CD4-positive, CD25-positive, alpha-beta regulatory T cell (primary cell): Measurements from ENCODE around the gene MAFF. TPM values are rescaled to one million over a fixed set of nuclear protein-coding genes. Genes with fewer than 3 reads are reported as not detected.
A peak's percentile ranks its signal among the peaks of the same experiment; 100 is the strongest.
"Not testable (repeated sequence)": the region's sequence is repeated elsewhere in the genome, so short reads cannot be mapped to it uniquely, and the experiment has no call there.

ENCODE experiments used
- ATAC-seq, 2 donors: fragments of 150-1000 bp; cut with Tn5 transposase; one replicate each; pipeline ENCODE4 v1.10.0; 2021; ENCODE audit warnings: low read depth in 2 of 2, moderate number of reproducible peaks in 2 of 2, moderate library complexity in 1 of 2
- DNase-seq, 3 donors: peaks; one replicate each; pipeline versions ENCODE4 v3.0.0 to v3.0.0-alpha.2; 2012 to 2022; ENCODE audit warnings: mixed read lengths in 1 of 3
- H3K27ac ChIP-seq: one replicate; pipeline ENCODE4 v1.7.0; 2013; ENCODE audit warnings: mild to moderate bottlenecking, low read length; ENCODE audit not compliant: insufficient read depth, poor library complexity, severe bottlenecking
- H3K27me3 ChIP-seq: one replicate; pipeline ENCODE4 v1.7.0; 2013; ENCODE audit warnings: low read length; ENCODE audit not compliant: control insufficient read depth, insufficient read depth
- H3K36me3 ChIP-seq: one replicate; pipeline ENCODE4 v1.7.0; 2013; ENCODE audit warnings: mild to moderate bottlenecking, low read length, moderate library complexity; ENCODE audit not compliant: control insufficient read depth, insufficient read depth
- H3K4me1 ChIP-seq: 2 replicates; pipeline ENCODE4 v1.7.0; 2013; ENCODE audit warnings: mild to moderate bottlenecking, low read length; ENCODE audit not compliant: insufficient read depth, control insufficient read depth, poor library complexity, severe bottlenecking
- H3K4me3 ChIP-seq: one replicate; pipeline ENCODE4 v1.7.0; 2013; ENCODE audit warnings: low read depth, mild to moderate bottlenecking, low read length, moderate library complexity
- H3K9me3 ChIP-seq, 2 experiments: 1 replicate in 1 of 2; 2 replicates in 1 of 2; pipeline ENCODE4 v1.7.0; 2013; ENCODE audit warnings: low read length in 2 of 2, mild to moderate bottlenecking in 1 of 2, moderate library complexity in 1 of 2; ENCODE audit not compliant: control insufficient read depth in 2 of 2
- H3K27ac Mint-ChIP-seq, 3 donors: one replicate each; pipeline ENCODE4 v1.8.0; 2020 to 2022; ENCODE audit warnings: mild to moderate bottlenecking in 3 of 3, mixed read lengths in 3 of 3, moderate library complexity in 2 of 3
- H3K27me3 Mint-ChIP-seq: one replicate; pipeline ENCODE4 v1.8.0; 2022; ENCODE audit warnings: mild to moderate bottlenecking, mixed read lengths
- H3K36me3 Mint-ChIP-seq: one replicate; pipeline ENCODE4 v1.8.0; 2020; ENCODE audit warnings: mixed read lengths
- H3K4me1 Mint-ChIP-seq, 4 donors: one replicate each; pipeline ENCODE4 v1.8.0; 2020 to 2022; ENCODE audit warnings: mixed read lengths in 4 of 4, mild to moderate bottlenecking in 1 of 4
- H3K4me3 Mint-ChIP-seq, 4 donors: one replicate each; pipeline ENCODE4 v1.8.0; 2020 to 2022; ENCODE audit warnings: mild to moderate bottlenecking in 4 of 4, mixed read lengths in 4 of 4, moderate library complexity in 3 of 4
- H3K9me3 Mint-ChIP-seq, 7 donors: one replicate each; pipeline ENCODE4 v1.8.0; 2020 to 2022; ENCODE audit warnings: mixed read lengths in 7 of 7, mild to moderate bottlenecking in 3 of 7, moderate library complexity in 2 of 7
- polyA plus RNA-seq, 4 donors: library from polyadenylated mRNA; unstranded; fragments of 300-500 nt; fragmentation: Illumina TruSeq; gene quantifications; one replicate each; pipeline ENCODE4 v1.2.3, GENCODE V29; 2021
- total RNA-seq: library from RNA; stranded (reverse); gene quantifications from one replicate; pipeline ENCODE4 v1.2.3, GENCODE V29; 2022

Gene MAFF
- total and polyA plus RNA-seq, 5 donors from 2014 or later: 1.4 to 39.4 (median 2.1) TPM

- Mint-ChIP-seq H3K27me3 (no peaks in the 10 kb centered on the region), H3K4me1 (peaks cover 0 to 5% (median 3%) of the 10 kb centered on the region in 4 donors), H3K27ac (no peak overlapping the region), H3K4me3 (no peak overlapping the region), H3K9me3 (no peaks in the 10 kb centered on the region), H3K36me3 (peaks cover 36% of the 10 kb centered on the region)
- ATAC-seq (no peak), DNase-seq (no peak)
- no peaks in the 10 kb centered on the region for H3K4me1 ChIP-seq
- no peak overlapping the region for H3K27ac ChIP-seq
- H3K27me3 ChIP-seq: no peaks in the 10 kb centered on the region
- no peaks in the 10 kb centered on the region for H3K9me3 ChIP-seq
- peaks cover 13% of the 10 kb centered on the region for H3K36me3 ChIP-seq
- H3K4me3 ChIP-seq: no peak overlapping the region
Measured at GRCh38 chr22:38233427-38233826, 31.6 kb downstream of the MAFF start.

- not testable (repeated sequence) for H3K9me3 ChIP-seq, H3K4me3 ChIP-seq, H3K9me3 Mint-ChIP-seq, H3K4me1 Mint-ChIP-seq, H3K4me1 ChIP-seq, H3K27me3 Mint-ChIP-seq, H3K27ac ChIP-seq, DNase-seq, H3K27me3 ChIP-seq, H3K4me3 Mint-ChIP-seq, ATAC-seq, H3K27ac Mint-ChIP-seq
- H3K36me3 Mint-ChIP-seq: peaks cover 32% of the 10 kb centered on the region
- peaks cover 13% of the 10 kb centered on the region for H3K36me3 ChIP-seq
Measured at GRCh38 chr22:38233856-38234255, 32.1 kb downstream of the MAFF start.

GRCh38 chr22:38235240-38235850, 33.6 kb downstream of the MAFF start:
- Histone ChIP-seq H3K9me3 (no peaks in the 10 kb centered on the region), H3K27ac (no peak overlapping the region), H3K4me3 (no peak overlapping the region), H3K4me1 (no peaks in the 10 kb centered on the region), H3K36me3 (peaks cover 13% of the 10 kb centered on the region), H3K27me3 (no peaks in the 10 kb centered on the region)
- ATAC-seq (no peak), DNase-seq (no peak)
- peaks cover 39% of the 10 kb centered on the region for H3K36me3 Mint-ChIP-seq
- H3K27me3 Mint-ChIP-seq: no peaks in the 10 kb centered on the region
- no peak overlapping the region for H3K4me3 Mint-ChIP-seq
- no peak overlapping the region for H3K27ac Mint-ChIP-seq
- peaks cover 0 to 5% (median 0%) of the 10 kb centered on the region in 4 donors for H3K4me1 Mint-ChIP-seq
- no peaks in the 10 kb centered on the region for H3K9me3 Mint-ChIP-seq

- no peaks in the 10 kb centered on the region for H3K27me3 ChIP-seq
- H3K27ac ChIP-seq: no peak overlapping the region
- no peak overlapping the region for H3K4me3 ChIP-seq
- Mint-ChIP-seq H3K4me3 (no peak overlapping the region), H3K9me3 (no peaks in the 10 kb centered on the region), H3K4me1 (peaks cover 0 to 5% (median 1%) of the 10 kb centered on the region in 4 donors), H3K36me3 (peaks cover 34% of the 10 kb centered on the region), H3K27me3 (no peaks in the 10 kb centered on the region), H3K27ac (peak overlapping the region in 2 of 3 donors; percentile 52 to 97)
- H3K9me3 ChIP-seq: no peaks in the 10 kb centered on the region
- no peak for ATAC-seq
- DNase-seq: no peak
- no peaks in the 10 kb centered on the region for H3K4me1 ChIP-seq
- H3K36me3 ChIP-seq: peaks cover 11% of the 10 kb centered on the region
Measured at GRCh38 chr22:38236786-38237185, 35.0 kb downstream of the MAFF start.

- H3K36me3 ChIP-seq: peaks cover 6% of the 10 kb centered on the region
- H3K4me1 ChIP-seq: no peaks in the 10 kb centered on the region
- no peak overlapping the region for H3K4me3 ChIP-seq
- H3K36me3 Mint-ChIP-seq: peaks cover 31% of the 10 kb centered on the region
- H3K4me1 Mint-ChIP-seq: peaks cover 0 to 5% (median 1%) of the 10 kb centered on the region in 4 donors
- no peak overlapping the region for H3K4me3 Mint-ChIP-seq
- H3K27ac ChIP-seq: no peak overlapping the region
- ATAC-seq (no peak), DNase-seq (no peak)
- H3K27me3 ChIP-seq: no peaks in the 10 kb centered on the region
- H3K27ac Mint-ChIP-seq: peak overlapping the region in 1 of 3 donors; percentile 32
- no peaks in the 10 kb centered on the region for H3K9me3 ChIP-seq
- H3K9me3 Mint-ChIP-seq: no peaks in the 10 kb centered on the region
- H3K27me3 Mint-ChIP-seq: no peaks in the 10 kb centered on the region
Measured at GRCh38 chr22:38238519-38239071, 36.8 kb downstream of the MAFF start.

GRCh38 chr22:38239101-38239761, 37.4 kb downstream of the MAFF start:
- Histone ChIP-seq H3K4me1 (no peaks in the 10 kb centered on the region), H3K27ac (no peak overlapping the region), H3K9me3 (no peaks in the 10 kb centered on the region), H3K27me3 (no peaks in the 10 kb centered on the region), H3K4me3 (no peak overlapping the region), H3K36me3 (peaks cover 6% of the 10 kb centered on the region)
- ATAC-seq (no peak), DNase-seq (no peak)
- H3K27ac Mint-ChIP-seq: peak overlapping the region in 1 of 3 donors; percentile 32
- H3K4me1 Mint-ChIP-seq: peaks cover 0 to 5% (median 1%) of the 10 kb centered on the region in 4 donors
- H3K36me3 Mint-ChIP-seq: peaks cover 34% of the 10 kb centered on the region
- H3K27me3 Mint-ChIP-seq: no peaks in the 10 kb centered on the region
- no peak overlapping the region for H3K4me3 Mint-ChIP-seq
- no peaks in the 10 kb centered on the region for H3K9me3 Mint-ChIP-seq

- Histone ChIP-seq H3K27ac (no peak overlapping the region), H3K27me3 (no peaks in the 10 kb centered on the region), H3K4me3 (no peak overlapping the region), H3K4me1 (no peaks in the 10 kb centered on the region), H3K36me3 (peaks cover 10% of the 10 kb centered on the region), H3K9me3 (no peaks in the 10 kb centered on the region)
- ATAC-seq (no peak), DNase-seq (no peak)
- H3K4me3 Mint-ChIP-seq: no peak overlapping the region
- H3K9me3 Mint-ChIP-seq: no peaks in the 10 kb centered on the region
- no peaks in the 10 kb centered on the region for H3K27me3 Mint-ChIP-seq
- H3K36me3 Mint-ChIP-seq: peaks cover 25% of the 10 kb centered on the region
- H3K4me1 Mint-ChIP-seq: peaks cover 0 to 5% (median 1%) of the 10 kb centered on the region in 4 donors
- peak overlapping the region in 1 of 3 donors; percentile 49 for H3K27ac Mint-ChIP-seq
Measured at GRCh38 chr22:38240734-38241252, 39.0 kb downstream of the MAFF start.
